ENCODE results near the gene WDR18.

The WDR18 gene

DNA sequence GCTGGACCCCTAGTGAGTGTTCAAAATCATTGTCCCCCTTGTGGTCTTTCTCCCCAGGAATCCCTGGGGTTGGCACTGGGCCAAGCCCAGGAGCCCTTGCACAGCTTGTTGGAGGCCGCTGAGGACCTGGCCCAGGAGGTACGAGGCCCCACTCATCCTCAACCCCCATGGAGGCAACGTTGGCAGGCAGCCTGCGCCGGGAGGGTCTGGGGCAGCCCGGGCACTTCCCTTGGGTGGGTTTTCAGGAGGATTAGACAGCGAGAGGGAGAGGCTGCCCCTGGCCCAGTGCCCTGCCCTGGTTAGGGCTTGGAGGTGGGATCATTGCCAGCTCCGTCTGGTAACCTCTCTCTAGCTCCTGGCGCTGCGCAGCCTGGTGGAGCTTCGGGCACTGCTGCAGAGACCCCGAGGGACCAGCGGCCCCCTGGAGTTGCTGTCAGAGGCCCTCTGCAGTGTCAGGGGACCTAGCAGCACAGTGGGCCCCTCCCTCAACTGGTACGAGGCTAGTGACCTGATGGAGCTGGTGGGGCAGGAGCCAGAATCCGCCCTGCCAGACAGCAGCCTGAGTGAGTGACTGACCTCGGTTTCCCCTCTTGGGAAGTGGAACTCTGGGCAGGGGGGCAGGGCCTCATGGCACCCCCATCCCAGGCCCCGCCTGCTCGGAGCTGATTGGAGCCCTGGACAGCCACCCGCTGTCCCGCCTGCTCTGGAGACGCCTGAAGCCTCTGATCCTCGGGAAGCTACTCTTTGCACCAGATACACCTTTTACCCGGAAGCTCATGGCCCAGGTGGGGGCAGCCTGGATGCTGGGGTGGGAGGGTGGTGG lies 58.8 kb downstream of the WDR18 start:
- DNase-seq (ENCODE audit: low spot score): no peak
